ENCODE measurements around the gene UBE2J1. TPM values are rescaled to one million over a fixed set of nuclear protein-coding genes. Genes with fewer than 3 reads are reported as not detected.

Gene UBE2J1
- total and polyA plus RNA-seq, 9 of the 15 experiments (the other 6 are each of a cell fraction or from before 2014, with no cell fraction given): 11.6 to 32.6 (median 22.0) TPM

- TF ChIP-seq ZNF407 (IDR thresholded peaks at IDR 0.05; ENCODE audit: low read depth): no peak
- TF ChIP-seq ZNF121 (CRISPR knock-in tag; conservative IDR thresholded peaks at IDR 0.05): no peak
- no peak for TF ChIP-seq ZNF717 (CRISPR knock-in tag; IDR thresholded peaks at IDR 0.05)
- peak; percentile 12 for TF ChIP-seq POLR2A (conservative IDR thresholded peaks at IDR 0.05)
- TF ChIP-seq CCNT2 (IDR thresholded peaks at IDR 0.05; ENCODE audit: borderline replicate concordance, extremely low read depth, insufficient read length, low read depth, low read length): peak; percentile 8
- no peak for TF ChIP-seq IRF1 (CRISPR knock-in tag; IDR thresholded peaks at IDR 0.05; ENCODE audit: borderline replicate concordance)
- TF ChIP-seq KDM4B (IDR thresholded peaks at IDR 0.05; ENCODE audit: borderline replicate concordance in 2 of 2, low read depth in 1 of 2): no peak
- 0 out of 2 replicates have a peak, but pooled peaks have one; percentile 37 for TF ChIP-seq ZC3H4 (CRISPR knock-in tag; IDR thresholded peaks at IDR 0.05; ENCODE audit: borderline replicate concordance)
- TF ChIP-seq TEAD4 (IDR thresholded peaks at IDR 0.05; ENCODE audit: low read length): no peak
- no peak for TF ChIP-seq TEAD4 (CRISPR knock-in tag; IDR thresholded peaks at IDR 0.05; ENCODE audit: borderline replicate concordance)
- no peak for TF ChIP-seq NBN (IDR thresholded peaks at IDR 0.05; ENCODE audit: low read depth)
- TF ChIP-seq ZNF518B (CRISPR knock-in tag; IDR thresholded peaks at IDR 0.05): no peak
- peak; percentile 84; the same call in 1 of the 2 replicates for TF ChIP-seq ZBTB33 (CRISPR knock-in tag; IDR thresholded peaks at IDR 0.05)
Measured at GRCh38 chr6:89353118-89353556, 615 bp upstream of the UBE2J1 start (continued).
